Medulla oblongata (tissue), 1 donor: ENCODE data around the gene CCDC183.
"Not testable (repeated sequence)": the region's sequence is repeated elsewhere in the genome, so short reads cannot be mapped to it uniquely, and the experiment has no call there.

Source experiments
- DNase-seq: peaks from one replicate; pipeline ENCODE4 v3.0.0-alpha.2; 2015; ENCODE audit errors: extremely low spot score

The CCDC183 gene

DNA sequence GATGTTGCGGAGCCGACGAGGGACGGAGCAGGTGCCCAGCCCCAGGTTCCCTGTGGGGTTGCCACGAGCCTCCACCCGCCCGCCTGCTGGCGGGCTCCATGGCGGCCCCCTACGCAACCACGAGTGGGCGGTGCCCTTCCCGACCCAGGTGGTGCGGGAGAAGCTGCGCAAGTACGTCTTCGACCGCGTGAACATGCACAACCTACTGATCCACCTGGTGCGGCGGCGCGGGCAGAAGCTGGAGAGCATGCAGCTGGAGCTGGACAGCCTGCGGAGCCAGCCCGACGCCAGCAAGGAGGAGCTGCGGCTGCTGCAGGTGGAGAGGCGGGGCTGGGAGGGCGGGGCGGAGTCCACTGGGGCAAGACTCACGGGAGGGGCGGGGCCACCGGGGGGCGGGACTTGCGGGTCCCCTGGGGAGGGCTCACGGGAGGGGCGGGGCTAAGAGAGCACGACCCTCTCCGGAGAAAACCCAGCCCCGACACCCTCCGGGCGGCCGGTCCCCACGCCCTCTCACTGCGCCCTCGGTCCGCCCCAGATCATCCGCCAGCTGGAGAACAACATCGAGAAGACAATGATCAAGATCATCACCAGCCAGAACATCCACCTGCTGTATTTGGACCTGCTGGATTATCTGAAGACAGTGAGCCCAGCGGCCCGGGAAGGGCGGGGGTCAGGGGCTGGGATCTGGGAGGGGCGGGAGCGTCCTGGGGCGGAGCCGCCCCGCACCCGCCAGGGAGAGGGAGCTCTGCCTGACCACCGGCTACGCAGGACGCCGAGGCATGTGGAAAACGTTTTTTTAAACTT lies 3.9 kb downstream of the CCDC183 start:
- DNase-seq, result peak; percentile 53

DNA sequence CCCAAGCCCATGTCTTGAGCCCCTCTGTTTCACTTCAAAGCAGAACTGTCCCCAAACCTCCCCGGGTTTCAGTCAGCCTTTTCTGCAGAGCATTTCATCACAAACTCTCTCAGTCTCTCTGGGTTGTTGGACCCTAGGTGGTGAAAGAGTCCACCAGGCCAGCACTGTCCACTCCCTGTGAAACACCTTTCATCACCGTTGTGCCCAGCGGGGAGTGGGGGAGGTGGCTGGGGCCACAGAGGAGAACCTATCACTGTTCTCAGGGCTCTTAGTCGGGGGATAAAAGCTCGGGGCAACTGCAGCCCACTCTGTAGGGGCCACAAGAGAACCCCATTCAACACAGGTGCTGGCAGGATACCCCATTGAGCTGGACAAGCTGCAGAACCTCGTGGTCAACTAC lies 6.2 kb downstream of the CCDC183 start:
- DNase-seq, result no peak

DNA sequence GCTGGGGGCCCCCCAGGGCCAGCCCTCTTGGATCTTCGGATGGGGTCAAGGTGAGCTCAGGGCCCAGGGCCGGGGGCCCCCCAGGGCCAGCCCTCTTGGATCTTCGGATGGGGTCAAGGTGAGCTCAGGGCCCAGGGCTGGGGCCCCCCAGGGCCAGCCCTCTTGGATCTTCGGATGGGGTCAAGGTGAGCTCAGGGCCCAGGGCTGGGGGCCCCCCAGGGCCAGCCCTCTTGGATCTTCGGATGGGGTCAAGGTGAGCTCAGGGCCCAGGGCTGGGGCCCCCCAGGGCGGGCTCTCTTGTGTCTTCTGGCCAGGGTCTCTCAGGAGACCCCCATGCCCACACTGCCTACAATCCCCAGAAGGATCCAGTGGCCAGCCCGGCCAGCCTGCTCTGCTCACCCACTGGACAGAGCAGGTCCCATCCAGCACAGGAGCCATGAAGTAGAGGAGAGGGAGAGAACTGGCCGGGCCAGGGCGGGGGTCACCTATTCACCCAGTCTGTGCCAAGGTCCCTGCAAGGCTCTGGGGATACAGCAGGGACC lies 6.9 kb downstream of the CCDC183 start:
- DNase-seq, result not testable (repeated sequence)

DNA sequence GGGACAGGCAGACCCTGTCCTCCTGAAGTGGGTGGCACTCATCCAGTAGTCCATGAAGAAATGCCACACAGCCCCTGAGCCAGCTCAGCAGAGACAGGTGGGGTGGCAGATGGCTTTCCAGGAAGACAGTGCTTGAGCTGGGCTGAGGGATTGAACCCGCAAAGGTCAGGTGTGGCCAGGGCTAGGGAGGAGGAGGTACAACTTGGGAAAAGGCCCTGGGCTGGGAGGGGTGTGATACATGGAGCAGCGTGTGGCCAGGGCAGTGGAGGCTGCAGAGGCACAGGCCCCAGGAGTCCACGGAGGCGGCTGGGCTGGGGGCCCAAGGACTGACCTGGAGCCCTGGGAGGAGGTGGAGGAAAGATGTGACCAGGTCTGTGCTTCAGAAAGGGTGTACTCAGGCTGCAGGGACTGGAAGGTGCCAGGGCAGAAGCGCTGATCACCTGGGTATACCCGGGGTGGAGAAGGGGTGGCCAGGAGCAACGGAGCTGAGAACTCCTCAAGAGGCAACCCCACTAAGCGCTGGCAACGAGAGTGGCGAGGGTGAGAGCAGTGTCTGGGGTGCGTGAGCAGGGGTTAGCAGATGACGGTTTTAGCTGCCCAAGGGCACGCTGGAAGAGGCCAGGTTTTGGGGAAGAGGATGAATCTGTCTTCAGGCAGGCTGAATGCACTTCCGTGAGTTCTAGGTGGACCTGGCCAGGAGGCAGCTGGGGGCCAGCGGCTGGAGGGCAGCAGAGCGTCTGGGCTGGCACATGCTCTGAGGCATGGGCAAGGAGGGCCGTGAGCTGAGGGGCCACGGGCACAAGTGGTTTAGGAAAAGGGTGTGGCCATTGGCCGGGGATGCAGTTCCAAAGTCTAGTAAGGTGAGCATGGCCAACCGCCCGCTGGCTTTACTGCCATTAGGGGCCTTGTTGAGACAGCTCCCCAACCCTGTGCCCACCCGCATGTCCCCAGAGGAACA lies 7.7 kb downstream of the CCDC183 start:
- no peak for DNase-seq

DNA sequence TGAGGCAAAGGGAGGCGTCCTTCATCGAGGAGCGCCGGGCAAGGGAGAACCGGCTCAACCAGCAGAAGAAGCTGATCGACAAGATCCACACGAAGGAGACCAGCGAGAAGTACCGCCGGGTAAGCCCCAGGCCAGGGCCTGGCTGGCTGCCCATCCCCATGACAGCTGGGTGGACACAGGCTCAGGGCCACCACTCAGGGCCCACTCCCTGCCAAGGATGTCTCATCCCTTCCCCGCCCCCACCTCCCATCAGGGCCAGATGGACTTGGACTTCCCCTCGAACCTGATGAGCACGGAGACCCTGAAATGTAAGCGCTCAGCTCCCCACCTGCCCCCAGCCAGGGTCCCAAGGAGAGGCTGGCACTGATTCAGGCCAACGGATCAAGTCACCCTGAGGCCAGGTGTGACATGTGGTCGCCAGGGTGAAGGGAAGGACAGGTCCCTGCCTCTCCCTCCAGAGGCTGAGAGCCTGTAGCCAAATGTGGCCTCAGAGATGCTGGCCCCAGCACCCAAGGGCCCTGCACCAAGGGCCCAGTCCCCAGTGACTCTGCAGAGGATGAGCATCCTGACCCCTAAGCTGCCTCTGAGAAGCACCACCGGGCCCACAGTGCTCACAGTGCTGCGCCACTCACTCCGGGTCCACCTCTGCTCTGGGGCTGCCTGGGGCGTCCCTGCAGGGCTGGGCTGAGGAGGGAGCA lies 8.5 kb downstream of the CCDC183 start:
- no peak for DNase-seq

DNA sequence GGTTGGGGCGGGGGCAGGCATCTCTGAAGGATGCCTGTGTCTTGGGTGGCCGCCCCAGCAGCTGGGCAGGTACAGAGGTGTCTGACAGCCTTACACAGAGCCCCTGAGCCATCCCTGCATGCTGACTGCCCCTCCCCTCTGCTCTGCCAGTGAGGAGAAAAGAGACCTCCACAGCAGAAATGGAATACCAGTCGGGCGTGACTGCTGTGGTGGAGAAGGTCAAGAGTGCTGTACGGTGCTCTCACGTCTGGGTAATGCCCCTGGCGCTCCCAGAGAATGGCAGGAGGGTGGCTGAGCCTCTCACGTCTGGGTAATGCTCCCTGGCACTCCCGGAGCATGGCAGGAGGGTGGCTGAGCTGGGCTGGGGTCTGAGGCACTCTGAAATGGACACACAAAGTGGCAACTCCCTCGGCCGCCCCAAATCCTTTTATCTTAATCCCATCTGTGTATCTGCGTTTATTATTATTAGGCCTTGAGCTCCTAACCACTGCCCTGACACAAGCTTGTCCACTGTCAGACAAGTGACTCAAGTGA lies 9.1 kb downstream of the CCDC183 start:
- DNase-seq, result no peak

DNA sequence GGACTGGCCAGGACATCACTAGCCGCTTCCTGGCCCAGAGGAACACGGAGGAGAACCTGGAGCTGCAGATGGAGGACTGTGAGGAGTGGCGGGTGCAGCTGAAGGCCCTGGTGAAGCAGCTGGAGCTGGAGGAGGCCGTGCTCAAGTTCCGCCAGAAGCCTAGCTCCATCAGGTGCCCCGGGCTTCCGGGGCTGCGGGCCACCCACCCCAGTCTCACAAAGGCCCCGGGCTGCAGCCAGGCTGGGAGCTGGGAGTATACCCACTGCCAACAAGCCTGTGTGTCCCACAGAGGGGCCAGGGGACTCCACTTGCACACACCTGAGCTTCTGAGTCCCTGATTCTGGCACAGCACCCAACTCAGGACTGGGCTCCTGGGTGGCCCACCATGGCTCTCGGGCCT lies 9.9 kb downstream of the CCDC183 start:
- no peak for DNase-seq

DNA sequence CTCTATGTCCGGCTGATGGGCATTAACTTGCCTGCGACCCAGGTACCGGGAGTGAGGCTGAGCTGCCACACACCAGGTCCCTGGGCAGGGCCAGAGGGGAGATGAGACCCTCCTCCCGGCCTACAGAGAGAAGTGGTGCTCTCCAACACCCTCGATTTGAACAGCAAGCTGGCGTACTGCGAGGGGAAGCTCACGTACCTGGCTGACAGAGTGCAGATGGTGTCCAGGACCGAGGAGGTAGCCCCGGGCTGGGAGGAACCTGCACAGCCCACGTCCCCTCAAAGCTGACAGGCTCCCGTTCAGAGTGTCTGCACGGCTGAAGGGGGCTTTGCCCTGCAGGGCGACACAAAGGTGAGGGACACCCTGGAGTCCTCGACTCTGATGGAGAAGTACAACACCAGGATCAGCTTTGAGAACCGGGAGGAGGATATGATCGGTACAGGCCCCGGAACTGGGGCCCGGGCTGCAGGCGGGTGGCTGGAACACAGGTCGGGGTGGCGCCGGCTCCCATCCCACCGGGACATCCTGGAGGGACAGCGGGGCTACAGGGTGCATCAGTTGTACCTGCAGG lies 10.6 kb downstream of the CCDC183 start:
- no peak for DNase-seq

DNA sequence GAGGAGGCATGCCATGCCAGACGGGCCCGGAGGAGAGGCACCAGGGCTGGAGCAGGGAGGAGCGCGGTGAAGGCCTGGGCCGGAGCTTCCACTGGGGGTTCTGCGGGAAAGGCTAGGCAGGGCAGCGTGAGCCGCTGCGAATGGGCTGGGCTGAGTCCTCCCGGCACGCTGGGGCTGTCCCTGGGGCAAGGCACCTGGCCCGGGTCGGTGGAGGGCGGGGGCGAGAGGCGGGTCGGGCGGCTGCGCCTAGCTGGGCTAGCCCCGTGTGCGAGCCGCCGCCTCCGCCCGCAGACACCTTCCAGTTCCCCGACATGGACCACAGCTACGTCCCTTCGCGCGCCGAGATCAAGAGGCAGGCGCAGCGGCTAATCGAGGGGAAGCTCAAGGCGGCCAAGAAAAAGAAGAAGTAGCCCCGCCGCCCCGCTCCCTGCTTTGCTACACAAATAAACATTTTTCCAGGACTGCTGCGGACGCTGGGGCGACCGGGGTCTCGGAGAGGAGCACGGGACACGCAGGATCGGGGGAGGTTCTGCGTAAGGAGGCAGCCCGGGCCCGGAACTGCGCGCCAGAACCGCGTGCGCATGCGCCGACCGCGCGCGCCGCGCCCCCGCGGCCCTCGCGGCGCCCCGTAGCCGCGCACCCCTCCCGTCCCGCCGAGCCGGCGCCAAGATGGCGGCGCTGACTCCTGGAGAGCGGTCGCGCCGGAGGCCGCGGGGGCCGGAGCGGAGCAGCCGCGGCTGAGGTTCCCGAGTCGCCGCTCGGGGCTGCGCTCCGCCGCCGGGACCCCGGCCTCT lies 11.3 kb downstream of the CCDC183 start, which contains the start of gene RABL6:
TSS of gene RABL6 (plus strand) at position 668 of the 794 bp plus-strand sequence. CDS start 249 bp downstream, outside the sequence.
- peak; percentile 59 for DNase-seq

DNA sequence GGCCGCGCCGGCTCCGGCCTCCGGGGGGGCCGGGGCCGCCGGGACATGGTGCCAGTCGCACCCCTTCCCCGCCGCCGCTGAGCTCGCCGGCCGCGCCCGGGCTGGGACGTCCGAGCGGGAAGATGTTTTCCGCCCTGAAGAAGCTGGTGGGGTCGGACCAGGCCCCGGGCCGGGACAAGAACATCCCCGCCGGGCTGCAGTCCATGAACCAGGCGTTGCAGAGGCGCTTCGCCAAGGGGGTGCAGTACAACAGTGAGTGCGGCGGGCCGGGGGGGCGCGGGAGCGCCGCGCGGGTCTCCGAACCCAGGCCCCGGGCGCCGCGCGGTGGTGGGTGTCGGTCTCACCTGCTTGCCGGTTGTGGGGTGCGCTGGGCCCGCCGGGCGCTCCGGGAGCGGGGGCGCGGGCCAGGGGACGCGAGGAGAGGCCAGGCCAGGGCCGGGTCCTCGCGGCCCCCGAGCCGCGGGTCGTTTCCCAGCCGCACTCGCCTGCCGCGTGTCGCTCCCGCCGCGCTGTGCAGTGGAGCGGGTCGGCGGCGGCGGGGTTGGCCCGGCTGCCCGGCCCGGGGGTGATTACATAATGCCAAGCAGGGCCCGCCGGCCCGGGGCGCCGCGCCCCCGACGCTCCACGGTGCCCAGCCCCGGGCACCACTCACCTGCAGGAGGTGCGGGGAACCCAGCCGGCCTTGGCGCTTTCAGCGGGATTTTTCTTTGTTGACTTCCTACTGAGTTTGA lies 12.1 kb downstream of the CCDC183 start:
- DNase-seq, result peak; percentile 35

DNA sequence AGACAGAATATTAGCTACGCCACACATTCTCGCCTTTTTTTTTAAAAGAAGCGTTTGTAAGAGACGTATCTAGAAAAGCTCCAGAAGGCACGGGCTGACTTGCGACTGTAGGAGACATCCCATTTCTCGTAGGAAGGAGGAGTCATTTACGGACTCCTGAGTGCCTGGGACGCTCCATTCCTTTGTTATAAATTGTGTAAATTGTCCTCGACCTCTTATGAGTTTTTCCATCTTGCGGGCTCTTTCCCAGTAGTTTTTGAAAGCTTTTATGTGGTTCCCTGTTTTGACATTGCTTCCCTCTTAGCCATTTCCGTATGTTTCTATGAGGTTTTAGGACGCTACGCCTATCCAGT lies 12.6 kb downstream of the CCDC183 start:
- DNase-seq, result no peak

DNA sequence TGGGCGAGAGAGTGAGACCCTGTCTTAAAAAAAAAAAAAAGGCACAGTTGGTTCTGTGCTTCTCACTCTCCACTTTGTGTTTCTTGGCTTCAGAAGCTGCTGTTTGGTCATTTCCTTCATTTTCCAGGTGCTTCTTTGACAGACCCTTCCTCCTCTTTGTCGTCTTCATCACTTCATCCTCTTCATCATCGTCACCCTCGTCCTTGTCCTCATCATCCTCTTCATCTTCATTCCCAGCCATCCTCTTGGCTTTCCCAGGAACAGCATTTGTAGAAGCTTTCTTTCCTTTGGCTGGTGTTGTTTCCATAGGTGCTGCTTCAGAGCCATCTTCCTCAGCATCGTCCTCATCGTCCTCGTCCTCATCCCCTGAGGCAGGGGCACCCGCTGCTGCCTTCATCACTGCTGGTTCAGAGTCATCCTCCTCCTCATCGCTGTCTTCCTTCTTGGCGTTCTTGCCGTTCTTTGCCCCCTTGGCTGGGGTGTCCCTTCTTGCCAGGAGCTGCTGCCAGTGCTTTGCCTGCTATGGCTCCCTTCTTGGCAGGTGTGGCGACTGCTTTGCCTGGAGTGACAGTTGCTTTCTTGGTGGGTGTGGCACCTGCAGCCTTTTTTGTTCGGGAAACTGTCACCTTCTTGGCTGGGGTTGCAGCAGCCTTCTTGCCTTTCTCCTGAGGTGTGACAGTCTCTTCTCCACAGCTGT lies 18.7 kb downstream of the CCDC183 start:
- DNase-seq, result no peak

DNA sequence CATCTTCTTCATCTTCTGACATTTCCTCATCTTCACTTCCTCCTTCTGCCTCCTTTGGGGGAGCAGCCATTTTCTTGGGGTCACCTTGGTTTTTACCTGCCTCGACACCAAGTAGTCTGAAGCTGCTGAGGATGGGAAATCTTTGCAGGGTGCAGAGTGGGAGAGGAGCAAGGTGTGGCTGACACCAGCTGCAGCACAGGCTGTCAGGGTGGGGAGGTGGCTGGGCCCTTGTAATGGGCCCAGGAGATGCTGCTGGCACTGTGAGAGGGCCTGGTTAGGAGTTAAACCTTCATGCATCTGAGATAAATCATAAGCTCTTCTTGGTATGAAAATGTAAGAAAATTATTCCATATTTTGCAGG lies 19.3 kb downstream of the CCDC183 start:
- no peak for DNase-seq

DNA sequence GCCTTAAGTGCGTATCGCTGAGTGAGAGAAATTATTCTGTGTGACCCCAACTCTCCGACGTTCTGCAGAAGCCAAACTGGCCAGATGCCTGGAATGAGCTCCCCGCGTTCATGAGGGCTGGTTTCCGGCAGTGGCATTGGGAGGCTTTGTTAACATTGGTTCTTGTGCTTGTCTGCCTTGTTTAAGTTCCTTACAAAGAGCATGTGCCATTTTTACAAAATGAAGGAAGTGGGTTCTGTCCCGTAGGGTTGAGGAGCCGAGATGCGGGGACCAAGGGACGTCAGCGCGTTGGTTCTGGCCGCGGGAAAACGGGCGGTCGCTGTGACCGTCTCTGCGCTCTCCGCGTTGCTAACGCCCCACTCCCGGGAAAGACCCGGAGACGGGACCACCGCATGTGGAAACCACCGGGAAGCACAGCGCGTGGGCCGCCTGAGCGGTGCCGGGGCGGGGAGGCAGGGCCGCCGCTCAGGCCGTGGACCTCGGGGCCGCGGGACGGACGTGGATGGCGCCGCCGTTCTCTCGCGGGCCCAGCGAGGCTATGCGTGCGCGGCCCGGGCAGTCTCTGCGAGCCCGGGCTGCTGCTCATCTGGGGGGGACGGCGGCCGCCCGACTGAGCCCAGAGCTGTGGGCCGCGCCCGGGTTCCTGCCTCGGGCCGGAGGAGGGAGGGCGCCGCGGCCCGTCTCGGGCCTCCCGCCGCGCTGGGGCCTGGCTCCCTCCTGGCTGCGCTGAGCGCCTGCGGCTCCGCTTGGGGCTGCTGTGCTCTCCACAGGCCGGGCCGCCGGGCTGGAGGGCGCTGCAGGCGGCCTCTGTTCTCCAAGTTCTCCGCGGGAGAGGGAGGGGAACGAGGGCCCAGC lies 25.1 kb downstream of the CCDC183 start:
- no peak for DNase-seq

DNA sequence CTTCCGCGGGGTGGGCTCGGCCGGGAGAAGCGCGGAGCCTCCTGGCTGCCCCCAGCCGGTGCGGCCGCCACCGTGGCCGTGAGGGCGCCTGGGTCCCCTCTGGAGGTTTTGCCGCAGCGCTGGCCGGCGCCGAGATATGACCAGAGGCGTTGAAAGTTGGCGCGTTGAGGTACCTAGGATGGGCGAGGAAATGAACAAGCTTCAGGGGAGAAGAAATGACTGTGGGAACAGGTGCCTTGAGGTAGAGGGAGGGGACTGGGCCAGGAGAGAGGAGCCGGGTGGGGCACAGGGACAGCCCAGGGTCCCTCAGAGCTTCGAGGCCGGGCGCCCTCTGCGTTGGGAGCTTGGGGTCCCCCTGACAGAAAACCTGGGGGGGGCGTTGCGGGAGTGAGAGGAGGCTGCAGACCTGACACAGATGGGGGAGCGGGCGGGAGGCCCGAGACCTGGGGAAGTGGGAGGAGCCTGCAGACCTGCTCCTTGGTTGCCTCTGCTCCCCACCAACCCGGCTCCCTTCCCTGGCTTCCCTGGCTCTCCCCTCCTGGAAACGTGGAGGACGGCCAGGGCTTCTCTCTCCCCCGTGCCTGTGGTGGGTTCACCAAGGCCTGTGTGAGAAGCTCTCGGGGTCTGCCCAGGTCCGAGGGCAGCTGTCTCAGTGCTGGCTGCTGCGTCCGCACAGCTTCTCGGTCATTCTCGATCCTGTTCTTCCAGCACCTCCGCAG lies 25.8 kb downstream of the CCDC183 start:
- DNase-seq, result no peak

DNA sequence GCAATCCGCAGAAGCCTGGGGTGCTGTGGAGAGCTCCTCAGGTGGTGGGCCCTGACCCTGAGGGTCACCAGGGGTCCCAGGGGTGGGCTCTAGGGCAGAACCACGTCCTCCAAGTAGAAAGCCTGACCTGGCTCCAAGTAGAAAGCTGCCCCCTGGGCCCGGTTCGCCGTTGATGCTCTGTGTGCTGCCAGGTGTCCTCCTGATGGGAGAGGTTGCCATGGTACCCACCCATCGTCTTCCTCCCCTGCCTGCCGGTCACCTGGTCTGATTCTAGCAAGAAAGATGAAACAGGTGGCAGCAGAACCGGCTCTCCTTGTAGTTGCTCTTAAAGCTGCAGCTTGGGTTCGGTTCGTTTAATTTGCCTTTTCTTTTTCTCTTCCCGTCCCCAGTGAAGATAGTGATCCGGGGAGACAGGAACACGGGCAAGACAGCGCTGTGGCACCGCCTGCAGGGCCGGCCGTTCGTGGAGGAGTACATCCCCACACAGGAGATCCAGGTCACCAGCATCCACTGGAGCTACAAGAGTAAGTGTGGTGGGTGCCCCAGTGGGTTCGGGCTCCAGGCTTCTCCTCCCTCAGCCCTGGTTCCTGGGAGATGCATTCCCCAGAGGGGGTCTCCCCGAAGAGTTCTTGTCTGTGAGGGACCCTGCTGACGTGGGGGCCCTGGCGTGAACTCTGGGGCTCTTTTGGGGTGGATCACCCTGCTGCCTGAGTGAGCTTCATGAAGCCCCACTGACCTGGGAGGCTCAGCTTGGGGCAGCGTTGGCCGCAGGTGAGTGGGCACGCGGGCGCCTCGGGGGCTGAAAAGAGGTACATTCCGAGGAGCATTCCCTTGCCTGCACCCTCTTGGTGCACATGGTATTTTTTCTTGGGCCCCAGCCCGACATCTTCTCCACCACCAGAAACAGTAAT lies 27.3 kb downstream of the CCDC183 start:
- no peak for DNase-seq
